Heart right ventricle (tissue), 16 donors: ENCODE data around the gene ZNF496. TPM values are rescaled to one million over a fixed set of nuclear protein-coding genes. Genes with fewer than 3 reads are reported as not detected.

ENCODE experiments used
- ATAC-seq, 8 donors: fragments of 200-7000 bp; cut with Tn5 transposase; one replicate each; pipeline ENCODE4 v1.9.1; 2020; ENCODE audit warnings: mild to moderate bottlenecking in 8 of 8, moderate library complexity in 8 of 8, moderate number of reproducible peaks in 1 of 8
- DNase-seq, 2 donors: peaks; one replicate each; pipeline ENCODE4 v3.0.0-alpha.2; 2020
- H3K27ac ChIP-seq, 10 donors: fragments of 200-600 bp; sonication (generic) in 2 of 10; one replicate each; pipeline versions ENCODE4 v1.5.0 to v1.8.0; 2020 to 2022; ENCODE audit warnings: mild to moderate bottlenecking in 3 of 10
- H3K27me3 ChIP-seq, 7 donors: fragments of 200-600 bp; one replicate each; pipeline ENCODE4 v1.8.0; 2021 to 2022; ENCODE audit warnings: mild to moderate bottlenecking in 2 of 7
- H3K36me3 ChIP-seq, 9 donors: fragments of 200-600 bp; sonication (generic) in 1 of 9; one replicate each; pipeline versions ENCODE4 v1.5.0 to v1.8.0; 2020 to 2022; ENCODE audit warnings: mild to moderate bottlenecking in 2 of 9
- H3K4me1 ChIP-seq, 9 donors: fragments of 200-600 bp; sonication (generic) in 1 of 9; one replicate each; pipeline versions ENCODE4 v1.5.0 to v1.8.0; 2020 to 2022; ENCODE audit warnings: mild to moderate bottlenecking in 4 of 9
- H3K4me3 ChIP-seq, 10 donors: fragments of 200-600 bp; sonication (generic) in 2 of 10; one replicate each; pipeline versions ENCODE4 v1.5.0 to v1.8.0; 2020 to 2022; ENCODE audit warnings: mild to moderate bottlenecking in 7 of 10, moderate library complexity in 2 of 10
- H3K9me3 ChIP-seq, 11 donors: fragments of 200-600 bp in 10 of 11; sonication (generic) in 2 of 11; one replicate each; pipeline versions ENCODE4 v1.5.0 to v1.8.0; 2013 to 2022; ENCODE audit warnings: mild to moderate bottlenecking in 2 of 11, control low read depth in 1 of 11, moderate library complexity in 1 of 11
- WGBS, 2 donors: extraction: QIAGEN DNeasy Blood & Tissue Kit; methylation state at CpG; one replicate each; pipeline ENCODE4 v1.1.7; 2013; ENCODE audit warnings: inconsistent platforms in 1 of 2; 5-methylcytosine and 5-hydroxymethylcytosine counted together
- intact Hi-C, 10 donors: fragments of 100-400 bp; cut with DNase I; formaldehyde crosslinking; loops; one replicate each; pipeline versions ENCODE4 v1.11.1 to v1.14.2; 2022
- polyA plus RNA-seq, 2 donors: library from polyadenylated mRNA; stranded (reverse); fragments of 200-250 nt; gene quantifications; one replicate each; pipeline ENCODE4 v1.2.3, GENCODE V29; 2013
- total RNA-seq, 10 donors: library from RNA; stranded (reverse); fragmentation: NEBNext Ultra II Directional in 3 of 10; extraction: Animal tissue kit (Norgen Biotek cat#: 25700) in 3 of 10; gene quantifications; one replicate each; pipeline versions ENCODE4 v1.2.1 to v1.2.4, GENCODE V29; 2021 to 2023
- TF ChIP-seq, protein P1 (sequence below), 9 donors: fragments of 200-600 bp; sonication (generic) in 2 of 9; IDR thresholded peaks; one replicate each; pipeline versions ENCODE4 v1.5.0 to v1.8.0; 2021 to 2022; ENCODE audit warnings: antibody characterized with exemption in 9 of 9, mild to moderate bottlenecking in 5 of 9, moderate library complexity in 1 of 9
- donor health status: Arrhythmogenic right ventricular cardiomyopathy.
- donor health status: ischemic (EF 13 %, LVEDD 7.1; RV severe dilation, severe dysfunction).
- donor health status: healthy with polysubstance abuse.
- donor health status: DM: no; HTN: yes; CAD: no.
- donor health status: DM: no; HTN: no; CAD: no.
- donor health status: ischemic (EF 25% LVEDD 6.9; RV normal size, moderate dysfunction).
- donor health status: ischemic (EF 25% LVEDD 5.7; RV mildly dilated, moderate dysfunction).
- donor health status: healthy.
- donor health status: DM: yes; HTN: yes; CAD: no.
- donor health status: Ischemic cardiomyopathy.
- donor health status: ischemic (EF 35%, LVEDD 5.7; RV mildly dilated, moderate dysfunction).
- donor health status: nonischemic (EF 11% LVEDD 7.7; RV severe dilation, severe dysfunction).
- donor health status: DM: yes; HTN: yes; CAD: no.
- donor health status: PGD.
- donor health status: ischemic (EF 29% LVEDD 5.4; RV normal size, mild dysfunction).
- donor health status: nonischemic (EF 23%, LVEDD 6.1; RV moderate dilation, normal function).

Gene ZNF496
- total and polyA plus RNA-seq, 12 donors = 6.2 to 18.4 (median 13.8) TPM

DNA sequence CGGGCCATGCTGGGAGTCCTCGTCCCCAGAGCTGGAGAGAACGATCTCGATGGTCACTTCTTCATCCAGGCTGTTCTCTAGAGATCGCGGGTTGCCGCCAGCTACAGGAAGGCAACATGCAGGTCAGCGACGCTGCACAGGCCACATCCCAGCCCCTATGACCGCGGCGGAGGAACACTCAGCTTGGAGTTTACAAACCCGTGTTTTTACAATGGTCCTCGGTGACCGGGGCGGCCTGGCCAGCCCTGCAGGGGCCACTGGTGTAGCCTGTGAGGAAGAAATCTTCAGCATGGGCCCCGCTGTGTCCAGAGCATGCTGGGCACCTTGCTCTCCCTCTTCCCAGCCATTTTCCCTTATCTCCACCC is 30.5 kb downstream of the ZNF496 start:
- Histone ChIP-seq H3K27me3 (no peaks in the 10 kb centered on the region), H3K27ac (no peak overlapping the region), H3K4me1 (no peaks in the 10 kb centered on the region), H3K9me3 (no peaks in the 10 kb centered on the region), H3K36me3 (peaks cover 0 to 78% (median 27%) of the 10 kb centered on the region in 9 donors), H3K4me3 (no peak overlapping the region)
- DNase-seq (no peak), ATAC-seq (no peak)
- whole genome bisulfite sequencing, 2 donors = 94 to 96% methylated on average over 17 of the region's 17 CpGs
- intact Hi-C loops = no loop called here
- TF ChIP-seq, protein P1, sequence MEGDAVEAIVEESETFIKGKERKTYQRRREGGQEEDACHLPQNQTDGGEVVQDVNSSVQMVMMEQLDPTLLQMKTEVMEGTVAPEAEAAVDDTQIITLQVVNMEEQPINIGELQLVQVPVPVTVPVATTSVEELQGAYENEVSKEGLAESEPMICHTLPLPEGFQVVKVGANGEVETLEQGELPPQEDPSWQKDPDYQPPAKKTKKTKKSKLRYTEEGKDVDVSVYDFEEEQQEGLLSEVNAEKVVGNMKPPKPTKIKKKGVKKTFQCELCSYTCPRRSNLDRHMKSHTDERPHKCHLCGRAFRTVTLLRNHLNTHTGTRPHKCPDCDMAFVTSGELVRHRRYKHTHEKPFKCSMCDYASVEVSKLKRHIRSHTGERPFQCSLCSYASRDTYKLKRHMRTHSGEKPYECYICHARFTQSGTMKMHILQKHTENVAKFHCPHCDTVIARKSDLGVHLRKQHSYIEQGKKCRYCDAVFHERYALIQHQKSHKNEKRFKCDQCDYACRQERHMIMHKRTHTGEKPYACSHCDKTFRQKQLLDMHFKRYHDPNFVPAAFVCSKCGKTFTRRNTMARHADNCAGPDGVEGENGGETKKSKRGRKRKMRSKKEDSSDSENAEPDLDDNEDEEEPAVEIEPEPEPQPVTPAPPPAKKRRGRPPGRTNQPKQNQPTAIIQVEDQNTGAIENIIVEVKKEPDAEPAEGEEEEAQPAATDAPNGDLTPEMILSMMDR (IDR thresholded peaks at IDR 0.05) = no peak

DNA sequence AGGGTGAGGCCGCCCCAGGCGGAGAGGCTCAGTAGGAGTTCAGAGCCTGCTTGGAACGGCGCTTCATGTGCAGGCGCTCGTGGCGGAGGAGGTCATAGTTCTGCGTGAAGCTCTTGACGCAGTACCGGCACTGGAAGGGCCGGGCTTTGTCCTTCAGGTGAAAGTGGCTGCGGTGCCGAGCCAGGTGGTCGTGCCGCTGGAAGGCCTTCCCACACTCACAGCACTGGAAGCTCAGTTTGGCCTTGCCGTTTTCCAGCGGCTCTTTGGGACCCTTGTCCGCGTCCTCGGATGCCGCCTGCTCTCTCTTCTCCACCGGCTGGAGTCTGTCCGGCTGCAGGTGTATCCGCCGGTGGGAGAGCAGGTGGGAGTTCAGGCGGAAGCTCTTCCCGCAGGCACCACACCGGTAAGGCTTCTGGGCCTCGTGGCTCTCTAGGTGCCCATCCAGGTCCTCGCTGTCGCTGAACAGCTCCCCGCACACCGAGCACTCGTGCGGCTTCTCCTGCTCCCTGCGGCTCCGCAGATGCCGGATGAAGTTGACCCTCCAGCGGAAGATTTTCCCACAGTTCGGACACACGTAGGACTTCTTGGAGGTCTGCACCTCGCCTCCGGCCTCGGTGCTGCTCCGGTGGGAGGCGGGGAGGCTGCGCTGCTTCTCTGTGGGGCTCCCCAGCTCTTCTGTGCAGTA is 31.0 kb downstream of the ZNF496 start:
- Histone ChIP-seq H3K4me1 (peaks cover 0 to under 1% (median 0%) of the 10 kb centered on the region in 9 donors), H3K9me3 (no peaks in the 10 kb centered on the region), H3K36me3 (peaks cover 0 to 73% (median 27%) of the 10 kb centered on the region in 9 donors), H3K27me3 (no peaks in the 10 kb centered on the region), H3K27ac (no peak overlapping the region), H3K4me3 (no peak overlapping the region)
- ATAC-seq (peak in 1 of 8 donors; percentile 7), DNase-seq (no peak)
- intact Hi-C loops = no loop called here
- TF ChIP-seq, protein P1 (IDR thresholded peaks at IDR 0.05) = no peak
- WGBS, 2 donors = 97 to 98% methylated on average over 47 of the region's 47 CpGs

DNA sequence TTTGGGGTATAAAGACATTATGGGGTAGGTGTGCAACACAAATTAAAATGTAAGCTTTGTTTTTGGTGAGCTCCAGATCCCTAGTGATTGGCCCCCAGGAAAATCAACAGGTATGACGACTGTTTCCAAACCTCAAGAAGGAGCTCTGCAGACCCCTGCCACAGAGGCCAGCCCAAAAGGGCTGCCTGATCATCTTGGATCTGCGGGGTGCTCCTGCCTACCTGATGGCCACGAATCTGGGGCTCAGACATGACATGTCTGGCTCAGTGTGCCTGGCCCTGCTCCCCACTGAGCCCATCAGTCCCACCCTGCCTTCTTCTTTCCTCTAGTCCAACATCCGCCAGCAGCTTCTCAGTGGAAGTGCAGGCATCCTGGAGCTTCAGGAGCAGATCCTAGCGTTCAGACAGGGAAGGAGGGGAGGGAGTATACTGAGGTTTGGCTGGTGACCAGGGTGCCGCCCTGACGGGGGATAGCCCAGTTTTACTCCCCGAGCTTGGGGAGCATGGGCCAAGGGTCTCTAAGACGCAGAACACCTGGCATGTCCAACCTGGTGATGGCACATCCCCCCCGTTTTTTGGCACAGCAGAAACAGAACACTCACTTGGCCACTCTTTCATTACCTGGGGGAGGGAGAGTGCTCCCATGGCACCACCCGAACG is 31.8 kb downstream of the ZNF496 start:
- 91 to 93% methylated on average over 12 of the region's 12 CpGs for WGBS, 2 donors
- Histone ChIP-seq H3K27ac (no peak overlapping the region), H3K27me3 (no peaks in the 10 kb centered on the region), H3K4me1 (peaks cover 0 to 4% (median 0%) of the 10 kb centered on the region in 9 donors), H3K4me3 (no peak overlapping the region), H3K9me3 (no peaks in the 10 kb centered on the region), H3K36me3 (peaks cover 0 to 65% (median 27%) of the 10 kb centered on the region in 9 donors)
- intact Hi-C loops = no loop called here
- TF ChIP-seq, protein P1 (IDR thresholded peaks at IDR 0.05) = no peak
- ATAC-seq (no peak), DNase-seq (no peak)

DNA sequence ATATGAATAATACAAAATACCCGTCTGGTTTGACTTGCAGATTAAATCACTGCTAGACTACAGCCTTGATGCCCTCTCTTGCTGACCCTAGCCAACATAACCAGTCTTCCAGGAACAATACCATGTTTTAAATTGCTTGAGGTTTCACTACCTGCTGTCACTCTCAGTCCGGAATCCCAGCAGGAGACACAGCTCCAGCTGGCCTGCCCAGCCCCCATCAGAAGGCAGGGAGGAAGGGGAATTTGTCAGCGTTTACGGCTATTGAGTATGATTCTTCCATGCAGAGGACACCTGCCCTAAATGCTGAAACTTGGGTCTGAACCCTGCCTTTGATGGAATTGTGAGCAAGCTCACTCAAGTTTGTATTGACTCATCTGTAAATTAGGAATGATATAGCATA is 33.0 kb downstream of the ZNF496 start:
- Histone ChIP-seq H3K9me3 (no peaks in the 10 kb centered on the region), H3K27me3 (peaks cover 0 to 5% (median 0%) of the 10 kb centered on the region in 7 donors), H3K27ac (no peak overlapping the region), H3K4me1 (peaks cover 0 to 4% (median 0%) of the 10 kb centered on the region in 9 donors), H3K4me3 (no peak overlapping the region), H3K36me3 (peaks cover 0 to 54% (median 24%) of the 10 kb centered on the region in 9 donors)
- no peak for ATAC-seq
- intact Hi-C loops = no loop called here
- TF ChIP-seq, protein P1 (IDR thresholded peaks at IDR 0.05) = no peak
- WGBS, 2 donors = 78 to 80% methylated on average over 4 of the region's 4 CpGs
- no peak for DNase-seq
